ENCODE data around the gene CCDC183. TPM values are rescaled to one million over a fixed set of nuclear protein-coding genes. Genes with fewer than 3 reads are reported as not detected.

CCDC183 gene
- polyA plus RNA-seq, 3 donors, result 0.54 to 2.1 TPM; not detected in 1

DNA sequence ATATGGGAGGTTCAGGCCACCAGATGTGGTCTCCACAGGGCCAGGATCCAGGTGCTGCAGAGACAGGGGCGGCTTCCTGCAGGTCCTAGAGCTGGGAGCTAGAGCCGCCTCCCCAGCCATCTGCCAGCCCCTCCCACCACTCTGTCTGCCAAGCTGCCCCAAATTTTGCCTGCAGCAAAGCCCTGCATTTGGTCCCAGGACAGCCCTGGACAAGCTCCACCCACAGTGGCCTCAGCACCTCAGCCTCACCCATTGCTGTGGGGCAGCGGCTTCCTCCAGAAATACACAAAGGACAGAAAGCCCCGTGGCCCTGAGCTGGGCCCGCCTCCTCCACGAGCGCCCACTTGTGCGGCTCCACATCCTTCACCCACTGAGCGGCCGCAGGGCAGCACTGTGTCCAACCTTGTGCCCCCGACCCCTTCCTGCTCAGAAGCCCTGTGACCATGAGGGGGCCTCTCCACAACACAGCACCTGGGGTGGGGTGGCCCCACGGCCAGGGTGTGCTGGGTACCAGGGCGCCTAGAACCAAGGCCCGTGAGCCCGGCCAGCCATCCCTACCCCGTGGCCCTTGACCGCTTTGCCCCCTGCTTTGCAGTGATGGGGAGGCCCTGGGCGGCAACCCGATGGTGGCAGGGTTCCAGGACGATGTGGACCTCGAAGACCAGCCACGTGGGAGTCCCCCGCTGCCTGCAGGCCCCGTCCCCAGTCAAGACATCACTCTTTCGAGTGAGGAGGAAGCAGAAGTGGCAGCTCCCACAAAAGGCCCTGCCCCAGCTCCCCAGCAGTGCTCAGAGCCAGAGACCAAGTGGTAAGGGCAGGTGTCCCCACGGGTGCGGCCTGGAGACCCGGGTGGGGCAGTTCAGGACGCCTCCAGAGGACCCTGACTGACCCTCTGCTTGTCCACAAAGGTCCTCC is 42.4 kb downstream of the CCDC183 start:
- no peak for DNase-seq
- Mint-ChIP-seq H3K4me1 (peaks cover 6% of the 10 kb centered on the region), H3K36me3 (peaks cover 22 to 57% of the 10 kb centered on the region in 2 donors), H3K4me3 (no peak overlapping the region), H3K27me3 (ENCODE audit: low read depth in 3 of 3) (peaks cover 2 to 17% (median 10%) of the 10 kb centered on the region in 3 donors), H3K9me3 (peaks cover 0 to 3% (median under 1%) of the 10 kb centered on the region in 7 donors), H3K27ac (no peak overlapping the region)
- H3K4me3 ChIP-seq (replicated peaks in 1 of 3; ENCODE audit: low read depth in 2 of 3, low read length in 3 of 3), result no peak overlapping the region
- intact Hi-C loops (cut with micrococcal nuclease), result no loop called here
- TF ChIP-seq CTCF (IDR thresholded peaks at IDR 0.05), result no peak
- 88% methylated on average over 26 of the region's 29 CpGs for WGBS (ENCODE audit: insufficient coverage)
- H3K27ac ChIP-seq (ENCODE audit: low read depth in 1 of 2, low read length in 2 of 2), result no peak overlapping the region
- no peak overlapping the region for H3K9ac ChIP-seq (ENCODE audit: insufficient read depth, low read length, poor library complexity, severe bottlenecking)
- H3K27me3 ChIP-seq (ENCODE audit: control insufficient read depth in 2 of 2, insufficient read depth in 2 of 2, low read length in 2 of 2), result peaks cover 0 to 12% of the 10 kb centered on the region in 2 donors
- H3K4me2 ChIP-seq (replicated peaks; ENCODE audit: extremely low read depth, low read length, poor library complexity, severe bottlenecking), result no peak overlapping the region
- no peak overlapping the region for H2AFZ ChIP-seq (ENCODE audit: insufficient read depth, low read depth, low read length, poor library complexity, severe bottlenecking)
- H3K79me2 ChIP-seq (ENCODE audit: insufficient read depth, low read length), result no peaks in the 10 kb centered on the region
- H4K20me1 ChIP-seq (ENCODE audit: insufficient read depth, low read length), result no peaks in the 10 kb centered on the region
- H3K36me3 ChIP-seq (replicated peaks in 1 of 2; ENCODE audit: control insufficient read depth in 1 of 2, insufficient read depth in 2 of 2, low read length in 2 of 2), result peaks cover 33 to 43% of the 10 kb centered on the region in 2 donors
- H3K4me1 ChIP-seq (ENCODE audit: control insufficient read depth in 1 of 2, insufficient read depth in 2 of 2, low read length in 2 of 2), result peaks cover 14 to 18% of the 10 kb centered on the region in 2 donors
- H3K9me3 ChIP-seq (replicated peaks in 1 of 2; ENCODE audit: control insufficient read depth in 1 of 2, insufficient read depth in 1 of 2, low read length in 2 of 2), result no peaks in the 10 kb centered on the region

DNA sequence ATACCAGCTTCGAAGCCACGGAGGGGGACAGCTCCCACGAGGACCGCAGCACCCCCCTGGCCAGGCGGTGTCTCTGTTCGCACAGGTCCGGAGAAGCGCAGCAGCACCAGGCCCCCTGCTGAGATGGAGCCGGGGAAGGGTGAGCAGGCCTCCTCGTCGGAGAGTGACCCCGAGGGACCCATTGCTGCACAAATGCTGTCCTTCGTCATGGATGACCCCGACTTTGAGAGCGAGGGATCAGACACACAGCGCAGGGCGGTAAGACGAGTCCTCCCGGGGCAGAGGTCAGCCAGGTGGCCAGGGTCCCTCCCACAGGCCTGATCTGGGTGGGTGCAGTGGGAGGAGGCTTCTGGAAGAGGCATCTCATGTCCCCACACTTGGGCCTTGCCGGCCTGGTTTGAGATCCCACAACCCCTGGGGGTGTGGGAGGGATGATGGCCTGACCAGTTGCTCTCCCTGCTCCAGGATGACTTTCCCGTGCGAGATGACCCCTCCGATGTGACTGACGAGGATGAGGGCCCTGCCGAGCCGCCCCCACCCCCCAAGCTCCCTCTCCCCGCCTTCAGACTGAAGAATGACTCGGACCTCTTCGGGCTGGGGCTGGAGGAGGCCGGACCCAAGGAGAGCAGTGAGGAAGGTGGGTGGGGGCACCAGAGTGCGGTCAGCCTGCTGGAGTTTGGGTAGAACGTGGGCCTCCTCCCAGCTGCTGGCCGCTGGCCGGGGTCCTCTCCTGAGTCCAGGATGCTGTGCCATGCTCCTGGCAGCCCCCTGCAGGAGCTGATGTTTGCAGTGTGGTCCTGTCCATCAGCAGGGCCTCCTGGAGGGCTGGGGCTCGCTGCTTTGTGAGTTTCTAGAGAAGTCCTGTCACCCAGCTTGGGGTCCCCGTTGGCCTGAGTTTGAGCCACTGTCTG is 43.3 kb downstream of the CCDC183 start:
- intact Hi-C loops (cut with micrococcal nuclease), result loop anchor here (5.0 to 10.0 kb wide), 3 partner anchors 32 to 193 kb away; partner anchors contain the start of genes C8G (in 1 of the 2), FBXW5 (in 1 of the 2), FUT7 (in 1 of the 2) and RABL6 (in 1 of the 2)
- peaks cover 0 to 20% of the 10 kb centered on the region in 2 donors for H3K27me3 ChIP-seq (ENCODE audit: control insufficient read depth in 2 of 2, insufficient read depth in 2 of 2, low read length in 2 of 2)
- H3K36me3 ChIP-seq (replicated peaks in 1 of 2; ENCODE audit: control insufficient read depth in 1 of 2, insufficient read depth in 2 of 2, low read length in 2 of 2), result peaks cover 33 to 37% of the 10 kb centered on the region in 2 donors
- no peak overlapping the region for H3K27ac ChIP-seq (ENCODE audit: low read depth in 1 of 2, low read length in 2 of 2)
- H2AFZ ChIP-seq (ENCODE audit: insufficient read depth, low read depth, low read length, poor library complexity, severe bottlenecking), result no peak overlapping the region
- no peak overlapping the region for H3K4me3 Mint-ChIP-seq
- H3K4me1 ChIP-seq (ENCODE audit: control insufficient read depth in 1 of 2, insufficient read depth in 2 of 2, low read length in 2 of 2), result peaks cover 15 to 25% of the 10 kb centered on the region in 2 donors
- no peaks in the 10 kb centered on the region for H4K20me1 ChIP-seq (ENCODE audit: insufficient read depth, low read length)
- peaks cover 18 to 49% of the 10 kb centered on the region in 2 donors for H3K36me3 Mint-ChIP-seq
- no peak overlapping the region for H3K4me2 ChIP-seq (replicated peaks; ENCODE audit: extremely low read depth, low read length, poor library complexity, severe bottlenecking)
- 95% methylated on average over 25 of the region's 36 CpGs for WGBS (ENCODE audit: insufficient coverage)
- peak overlapping the region in 4 of 7 donors; percentile 54 to 85 (median 78) for H3K27ac Mint-ChIP-seq
- peaks cover 8% of the 10 kb centered on the region for H3K4me1 Mint-ChIP-seq
- no peak for TF ChIP-seq CTCF (IDR thresholded peaks at IDR 0.05)
- peaks cover 0 to 5% (median 3%) of the 10 kb centered on the region in 7 donors for H3K9me3 Mint-ChIP-seq
- no peak overlapping the region for H3K9ac ChIP-seq (ENCODE audit: insufficient read depth, low read length, poor library complexity, severe bottlenecking)
- H3K27me3 Mint-ChIP-seq (ENCODE audit: low read depth in 3 of 3), result peaks cover 8 to 26% (median 16%) of the 10 kb centered on the region in 3 donors
- DNase-seq, result no peak
- no peak overlapping the region for H3K4me3 ChIP-seq (replicated peaks in 1 of 3; ENCODE audit: low read depth in 2 of 3, low read length in 3 of 3)
- H3K9me3 ChIP-seq (replicated peaks in 1 of 2; ENCODE audit: control insufficient read depth in 1 of 2, insufficient read depth in 1 of 2, low read length in 2 of 2), result no peaks in the 10 kb centered on the region
- H3K79me2 ChIP-seq (ENCODE audit: insufficient read depth, low read length), result no peaks in the 10 kb centered on the region
